GM19193 (cell line): Measurements from ENCODE around the gene MRPL1.

Source experiments
- POLR2A ChIP-seq: IDR thresholded peaks from 4 replicates; pipeline ENCODE4 v1.6.1; 2011; ENCODE audit not compliant: insufficient read depth, insufficient read length; ENCODE audit errors: extremely low read depth

Gene MRPL1

GRCh38 chr4:77877771-77878565, 15.3 kb downstream of the MRPL1 start:
- TF ChIP-seq POLR2A: no peak

GRCh38 chr4:77880784-77881183, 18.2 kb downstream of the MRPL1 start:
- no peak for TF ChIP-seq POLR2A

GRCh38 chr4:77881460-77882295, 19.0 kb downstream of the MRPL1 start:
- no peak for TF ChIP-seq POLR2A

GRCh38 chr4:77893451-77893850, 30.8 kb downstream of the MRPL1 start:
- TF ChIP-seq POLR2A: no peak

GRCh38 chr4:77899607-77900006, 37.0 kb downstream of the MRPL1 start:
- TF ChIP-seq POLR2A: no peak

GRCh38 chr4:77903186-77903585, 40.6 kb downstream of the MRPL1 start:
- TF ChIP-seq POLR2A: no peak

- TF ChIP-seq POLR2A: no peak
These were observed 43.1 kb downstream of the MRPL1 start for GRCh38 chr4:77905651-77906263.

- no peak for TF ChIP-seq POLR2A
These were observed 48.0 kb downstream of the MRPL1 start for GRCh38 chr4:77910676-77911075.

- no peak for TF ChIP-seq POLR2A
These were observed 48.5 kb downstream of the MRPL1 start for GRCh38 chr4:77911091-77911490.

GRCh38 chr4:77911842-77912450, 49.3 kb downstream of the MRPL1 start:
- TF ChIP-seq POLR2A: no peak

- TF ChIP-seq POLR2A: no peak
These were observed 50.7 kb downstream of the MRPL1 start for GRCh38 chr4:77913348-77913747.

- TF ChIP-seq POLR2A: no peak
These were observed 54.4 kb downstream of the MRPL1 start for GRCh38 chr4:77917075-77917474.

- no peak for TF ChIP-seq POLR2A
These were observed 55.0 kb downstream of the MRPL1 start for GRCh38 chr4:77917601-77918000.

- TF ChIP-seq POLR2A: no peak
These were observed 57.7 kb downstream of the MRPL1 start for GRCh38 chr4:77920371-77920770.

- no peak for TF ChIP-seq POLR2A
These were observed 59.1 kb downstream of the MRPL1 start for GRCh38 chr4:77921701-77922100.

GRCh38 chr4:77922158-77923094, 59.8 kb downstream of the MRPL1 start:
- TF ChIP-seq POLR2A: no peak
